GM21717 (cell line): ENCODE measurements around the gene MAP2K5.
A peak's percentile ranks its signal among the peaks of the same experiment; 100 is the strongest.

Experiments
- ATAC-seq: cut with Tn5 transposase; IDR thresholded peaks from one replicate; pipeline ENCODE4 v1.9.1; 2021; ENCODE audit warnings: mild to moderate bottlenecking, moderate library complexity; ENCODE audit not compliant: unreplicated experiment

Gene MAP2K5

DNA sequence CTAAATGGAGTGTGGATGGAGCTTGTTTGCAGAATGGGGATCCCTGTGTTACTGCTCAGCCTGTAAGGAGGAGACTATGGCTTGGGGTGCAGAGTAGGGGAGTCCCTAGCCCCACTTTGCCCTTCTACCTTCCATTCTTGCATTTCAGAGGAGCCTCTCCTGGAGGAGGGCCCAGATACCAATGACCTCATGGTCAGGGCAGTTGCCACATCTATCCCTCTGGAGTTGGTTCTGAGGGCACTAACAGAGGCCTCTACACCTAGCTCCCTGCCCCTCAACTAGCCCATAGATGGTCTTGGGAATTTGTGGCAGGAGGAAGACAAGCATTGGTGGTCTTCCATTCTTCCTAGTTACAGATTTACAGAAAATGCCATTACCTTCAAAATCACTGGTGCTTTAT is 288.9 kb downstream of the MAP2K5 start:
- no peak for ATAC-seq

DNA sequence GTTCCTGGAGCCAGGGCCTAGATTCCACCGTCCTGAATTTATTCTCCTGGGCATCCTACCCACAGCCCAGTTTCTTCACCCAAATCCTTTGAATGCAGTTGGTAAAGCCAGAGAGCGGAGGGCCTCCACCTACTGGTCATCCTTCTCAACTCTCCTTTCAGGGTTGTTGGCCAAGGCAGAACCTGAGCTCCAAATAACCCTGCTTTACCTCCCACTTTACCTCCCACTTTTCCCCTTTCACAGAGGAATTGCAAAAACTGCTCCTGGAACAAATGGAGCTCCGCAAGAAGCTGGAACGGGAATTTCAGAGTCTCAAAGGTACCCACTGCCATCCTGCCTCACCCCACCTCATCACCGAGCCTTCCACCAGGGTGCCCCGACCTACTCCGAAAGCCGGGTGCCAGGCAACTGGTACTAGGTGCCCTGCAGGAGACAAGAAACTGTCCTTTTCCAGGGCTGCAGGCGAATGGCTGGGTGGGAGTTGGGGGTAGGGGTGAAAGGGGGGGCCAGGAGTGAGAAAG is 289.6 kb downstream of the MAP2K5 start:
- no peak for ATAC-seq

DNA sequence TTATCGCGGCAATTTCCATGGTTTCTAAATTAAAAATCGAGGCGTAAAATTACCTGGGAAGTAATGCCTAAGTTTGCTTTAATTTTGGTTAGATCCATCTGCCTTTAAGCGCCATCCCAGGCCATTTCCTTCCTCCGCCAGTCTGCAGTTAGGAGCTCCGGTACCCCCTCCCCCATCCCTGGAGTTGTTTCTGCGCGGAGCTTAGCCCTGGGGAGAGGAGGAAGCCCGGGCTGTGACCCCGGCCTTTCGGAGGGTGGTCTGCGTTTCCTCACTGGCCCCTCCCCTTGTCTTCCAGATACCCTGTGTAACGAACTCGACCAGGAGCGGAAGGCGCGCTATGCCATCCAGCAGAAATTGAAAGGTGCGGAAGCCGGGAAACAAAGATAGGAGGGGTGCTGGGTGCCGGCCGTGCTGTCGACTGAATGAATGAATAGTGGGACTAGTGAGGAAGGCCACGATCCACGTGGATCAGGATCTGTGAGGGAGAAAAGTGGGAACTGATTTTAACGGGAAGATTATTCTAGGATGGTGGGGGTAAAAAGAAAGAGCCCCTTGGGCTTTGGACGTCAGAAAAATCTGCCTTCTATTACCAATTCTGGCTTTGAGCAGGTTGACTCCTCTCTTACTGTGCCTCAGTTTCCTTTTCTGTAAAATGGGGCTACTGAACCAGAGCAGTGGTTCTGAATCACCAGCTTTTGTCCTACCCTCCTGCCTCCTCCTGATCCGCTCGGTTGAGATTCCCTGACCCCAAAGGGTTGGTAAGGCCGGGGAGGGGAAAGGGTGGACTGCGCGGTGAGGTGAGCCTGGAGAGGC is 290.6 kb downstream of the MAP2K5 start:
- no peak for ATAC-seq

DNA sequence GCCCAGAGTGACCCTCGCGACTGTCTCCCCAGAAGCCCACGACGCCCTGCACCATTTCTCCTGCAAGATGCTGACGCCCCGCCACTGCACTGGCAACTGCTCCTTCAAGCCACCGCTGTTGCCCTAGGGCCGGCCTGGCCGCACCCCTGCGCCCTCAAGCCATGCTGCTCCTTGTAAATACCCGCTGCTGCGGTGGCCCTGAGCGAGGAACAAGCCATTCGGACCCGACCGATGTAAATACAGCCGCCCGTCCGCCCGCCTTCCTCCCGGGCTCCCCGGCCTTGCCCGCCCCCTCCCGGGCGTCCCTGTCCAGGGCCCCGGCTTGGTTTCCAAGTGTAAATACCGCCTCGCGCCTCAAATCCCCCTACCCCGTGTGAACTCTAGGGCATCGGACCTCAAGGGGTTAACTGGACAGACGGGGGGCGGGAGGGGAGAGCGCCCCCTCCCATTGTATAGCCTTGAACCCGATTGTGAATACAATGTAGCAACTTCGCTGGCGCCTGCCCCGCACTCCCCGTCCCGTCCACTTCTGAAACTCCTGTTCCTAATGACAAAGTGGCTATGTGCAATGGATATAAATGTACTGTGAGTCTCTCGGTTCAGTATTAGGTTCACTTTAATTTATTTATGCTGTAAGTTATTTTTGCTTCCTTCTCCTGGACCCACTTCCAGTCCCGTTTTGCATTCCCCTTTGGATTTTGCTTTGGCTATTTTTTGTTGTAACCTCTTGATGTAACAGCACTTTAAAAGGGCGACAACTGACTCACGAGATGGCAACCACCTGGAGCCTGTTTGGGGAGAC is 291.4 kb downstream of the MAP2K5 start:
- no peak for ATAC-seq

DNA sequence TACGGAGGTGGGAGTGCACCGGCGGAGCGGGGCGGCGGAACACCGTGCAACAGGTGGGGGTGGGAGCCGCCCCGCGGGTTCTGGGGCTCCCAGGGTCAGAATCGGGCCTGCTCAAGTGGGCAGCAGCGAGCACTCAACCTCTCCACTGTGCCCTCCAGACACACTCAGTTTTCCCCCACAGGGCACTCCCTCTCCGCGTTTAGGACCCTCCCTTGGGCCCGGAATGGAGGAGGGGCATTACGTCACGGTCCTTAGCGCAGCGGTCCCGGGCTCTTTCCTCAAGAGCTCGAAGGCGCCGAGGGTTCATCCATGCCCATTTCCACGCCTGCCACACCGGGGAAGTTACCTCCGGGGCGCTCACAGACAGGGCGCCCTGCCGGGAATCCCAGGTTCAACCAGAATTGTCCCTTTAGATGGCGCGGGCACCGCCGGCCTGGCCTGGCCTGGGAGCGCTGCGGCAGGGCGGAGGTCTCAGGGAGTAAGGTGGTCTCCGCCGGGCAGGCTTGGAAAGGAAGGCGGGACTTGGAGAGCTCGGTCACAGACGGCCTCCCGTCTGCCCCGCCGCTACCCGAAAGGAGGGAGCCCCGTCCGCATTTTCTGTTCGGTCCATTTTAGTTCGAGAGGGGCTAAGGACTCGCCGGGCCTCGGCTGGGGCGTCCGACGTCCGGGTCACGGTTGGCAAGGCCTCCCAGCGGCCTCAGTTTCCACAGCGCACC is 292.2 kb downstream of the MAP2K5 start:
- ATAC-seq: no peak

DNA sequence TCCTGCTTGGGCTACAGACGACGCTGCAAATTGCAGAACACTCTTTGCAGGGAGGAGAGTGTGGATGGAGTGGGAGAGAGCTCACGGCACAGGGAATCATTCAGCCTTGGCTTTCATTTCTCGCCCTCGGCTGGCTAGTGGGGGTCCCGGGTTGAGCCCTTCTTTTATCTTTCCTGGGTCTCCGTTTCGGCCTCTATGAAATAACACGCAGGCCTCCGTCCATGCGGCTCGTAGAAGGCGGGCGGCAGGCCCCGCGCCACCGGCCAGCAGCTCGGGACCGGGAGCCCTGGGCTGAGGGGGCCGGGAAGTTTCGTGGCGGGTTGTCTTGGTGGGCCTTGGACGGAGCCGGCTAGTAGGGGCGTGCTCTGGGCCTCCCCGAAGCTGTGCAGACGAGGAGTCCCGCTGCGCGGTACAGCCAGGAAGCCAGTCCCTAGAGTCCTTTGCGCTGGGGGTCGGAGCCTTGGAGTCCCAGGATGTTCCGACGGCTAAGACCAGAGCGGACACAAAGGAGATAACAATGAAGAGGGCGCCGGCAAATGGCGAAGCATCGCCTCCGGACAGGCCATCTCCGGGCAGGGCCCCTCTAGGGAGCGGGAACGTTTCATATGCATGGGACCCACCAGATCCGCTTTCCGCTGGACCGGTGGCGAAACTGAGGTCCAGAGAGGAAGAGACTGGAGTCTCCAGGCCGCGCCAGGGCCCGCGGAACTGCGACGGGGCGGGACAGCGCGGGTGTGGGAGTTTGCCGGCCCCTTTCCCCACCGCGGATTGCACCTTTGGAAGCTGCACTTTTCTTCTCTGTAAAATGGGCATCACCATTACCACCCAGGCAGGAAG is 293.0 kb downstream of the MAP2K5 start:
- ATAC-seq: no peak

DNA sequence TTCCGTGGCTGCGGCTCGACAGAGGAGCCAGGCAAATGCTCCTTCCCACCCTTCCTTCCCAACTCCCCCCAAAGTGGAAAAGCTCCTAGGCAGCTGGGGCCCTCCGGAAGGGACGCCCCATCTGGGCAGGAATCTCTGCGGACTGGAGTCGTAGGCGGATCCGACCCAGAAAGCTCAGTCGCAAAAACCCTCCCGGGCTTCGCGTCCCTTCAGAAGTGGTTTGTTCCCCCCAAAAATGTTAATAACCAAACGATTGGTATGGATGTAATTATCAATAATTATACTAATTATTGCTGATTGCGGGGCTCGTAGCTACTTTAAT is 293.6 kb downstream of the MAP2K5 start:
- ATAC-seq: no peak

DNA sequence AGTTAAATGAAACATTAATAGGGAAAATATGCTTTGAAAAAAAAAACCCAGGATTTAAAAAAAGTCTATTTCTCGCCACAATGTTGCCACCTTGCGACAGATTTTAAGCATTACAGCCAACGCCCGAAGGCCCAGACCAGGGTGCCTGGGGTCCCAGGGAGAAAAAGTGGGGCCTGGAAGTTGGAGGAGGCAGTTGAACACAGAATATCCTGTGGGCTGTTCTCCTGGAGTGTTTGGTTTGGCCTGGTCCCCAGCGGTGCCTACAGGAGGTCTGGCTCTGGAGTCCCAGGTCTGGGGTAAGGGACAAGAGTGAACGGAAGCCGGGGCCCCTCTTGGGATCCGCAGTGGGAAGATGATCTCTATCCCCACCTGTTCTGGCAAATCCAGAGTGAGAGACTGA is 294.0 kb downstream of the MAP2K5 start:
- ATAC-seq: no peak

DNA sequence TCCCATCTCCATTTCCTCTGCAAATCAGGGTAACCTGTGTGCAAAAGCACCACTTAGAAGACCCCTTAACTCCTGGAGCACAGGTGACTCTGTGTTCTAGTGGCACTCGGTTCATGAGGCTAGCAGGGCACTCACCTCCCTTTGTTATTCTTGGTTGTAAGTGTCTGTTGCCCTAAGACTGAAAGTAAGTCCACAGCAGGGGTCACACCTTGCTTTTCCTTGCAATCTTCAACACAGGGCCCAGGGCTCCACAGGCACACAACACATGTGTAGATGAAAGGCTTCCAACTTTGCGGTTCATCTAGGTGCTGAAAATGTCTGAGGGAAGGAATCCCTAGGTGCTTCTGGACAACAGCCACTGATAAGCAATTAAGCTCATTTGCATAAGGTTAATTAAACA is 294.5 kb downstream of the MAP2K5 start:
- no peak for ATAC-seq

DNA sequence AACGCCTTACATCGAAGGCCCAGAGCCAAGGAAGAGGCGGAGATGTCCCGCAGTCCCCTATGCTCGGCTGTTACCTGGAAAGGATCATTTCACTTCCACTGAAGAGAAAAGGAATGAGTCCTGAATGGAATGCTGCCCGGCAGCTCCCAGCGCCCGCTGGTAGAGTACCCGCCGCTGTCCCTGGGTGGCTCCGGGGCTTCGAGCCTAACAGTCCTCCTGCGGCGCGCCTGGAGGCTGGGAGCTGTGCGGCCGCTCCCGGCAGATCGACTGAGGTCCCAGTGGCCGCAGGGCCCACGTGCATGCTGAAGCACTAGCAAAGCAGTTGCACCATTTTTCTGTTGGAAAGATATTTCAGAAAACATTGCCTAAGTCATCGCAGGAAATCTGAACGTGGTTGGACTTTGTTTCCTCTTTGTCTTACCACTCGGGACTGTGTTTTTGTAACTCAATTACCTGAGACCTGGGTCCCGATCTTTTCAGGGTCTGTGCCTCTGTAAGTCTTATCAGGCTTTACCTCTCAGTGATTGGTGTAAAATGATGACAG is 296.4 kb downstream of the MAP2K5 start:
- no peak for ATAC-seq

DNA sequence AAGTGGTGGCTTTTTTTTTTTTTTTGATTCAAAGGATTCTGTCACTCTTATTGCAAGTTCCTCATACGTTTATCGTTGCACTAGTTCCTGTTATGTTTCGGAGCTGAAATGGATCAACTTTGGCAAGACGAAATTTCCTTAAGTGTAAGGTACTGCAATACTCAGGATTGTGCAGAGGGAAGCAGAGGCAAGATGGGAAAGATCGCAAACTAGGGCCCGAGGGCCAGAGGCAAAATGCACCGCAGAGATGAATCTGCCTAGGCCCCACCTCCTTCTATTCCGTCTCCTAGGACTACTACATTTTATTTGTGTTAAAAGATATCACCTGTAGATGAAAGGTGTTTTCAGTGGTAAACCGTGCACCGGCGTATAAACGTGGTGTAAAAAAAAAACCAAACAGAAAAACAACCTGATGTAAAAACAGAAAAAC is 297.0 kb downstream of the MAP2K5 start:
- peak; percentile 21 for ATAC-seq

DNA sequence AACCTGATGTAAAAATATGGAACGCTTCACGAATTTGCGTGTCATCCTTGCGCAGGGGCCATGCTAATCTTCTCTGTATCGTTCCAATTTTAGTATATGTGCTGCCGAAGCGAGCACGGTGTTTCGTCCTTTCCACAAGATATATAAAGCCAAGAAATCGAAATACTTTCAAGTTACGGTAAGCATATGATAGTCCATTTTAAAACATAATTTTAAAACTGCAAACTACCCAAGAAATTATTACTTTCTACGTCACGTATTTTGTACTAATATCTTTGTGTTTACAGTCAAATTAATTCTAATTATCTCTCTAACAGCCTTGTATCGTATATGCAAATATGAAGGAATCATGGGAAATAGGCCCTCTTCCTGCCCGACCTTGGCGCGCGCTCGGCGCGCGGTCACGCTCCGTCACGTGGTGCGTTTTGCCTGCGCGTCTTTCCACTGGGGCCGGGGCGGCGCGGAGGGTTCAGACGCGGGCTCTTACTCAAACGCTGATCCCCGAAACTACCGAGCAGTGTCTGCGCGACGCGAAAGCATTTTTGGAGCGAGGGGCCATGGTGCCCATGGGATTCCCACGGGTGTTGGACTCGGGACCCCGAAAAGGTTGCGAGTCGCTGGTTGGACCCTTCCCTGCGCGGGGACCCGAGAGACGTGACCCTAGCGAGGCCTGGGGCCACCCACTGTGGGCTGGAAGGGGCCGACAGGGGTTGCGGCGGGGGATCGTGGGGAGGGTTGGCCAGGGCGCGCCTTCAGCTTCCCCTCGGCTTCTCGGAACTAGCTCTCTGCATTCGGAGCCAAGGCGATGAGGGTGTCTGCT is 297.6 kb downstream of the MAP2K5 start, which contains the start of gene RNU6-1:
TSS of gene RNU6-1 (minus strand) at position 117 of the 820 bp plus-strand sequence.
- ATAC-seq: peak; percentile 68

DNA sequence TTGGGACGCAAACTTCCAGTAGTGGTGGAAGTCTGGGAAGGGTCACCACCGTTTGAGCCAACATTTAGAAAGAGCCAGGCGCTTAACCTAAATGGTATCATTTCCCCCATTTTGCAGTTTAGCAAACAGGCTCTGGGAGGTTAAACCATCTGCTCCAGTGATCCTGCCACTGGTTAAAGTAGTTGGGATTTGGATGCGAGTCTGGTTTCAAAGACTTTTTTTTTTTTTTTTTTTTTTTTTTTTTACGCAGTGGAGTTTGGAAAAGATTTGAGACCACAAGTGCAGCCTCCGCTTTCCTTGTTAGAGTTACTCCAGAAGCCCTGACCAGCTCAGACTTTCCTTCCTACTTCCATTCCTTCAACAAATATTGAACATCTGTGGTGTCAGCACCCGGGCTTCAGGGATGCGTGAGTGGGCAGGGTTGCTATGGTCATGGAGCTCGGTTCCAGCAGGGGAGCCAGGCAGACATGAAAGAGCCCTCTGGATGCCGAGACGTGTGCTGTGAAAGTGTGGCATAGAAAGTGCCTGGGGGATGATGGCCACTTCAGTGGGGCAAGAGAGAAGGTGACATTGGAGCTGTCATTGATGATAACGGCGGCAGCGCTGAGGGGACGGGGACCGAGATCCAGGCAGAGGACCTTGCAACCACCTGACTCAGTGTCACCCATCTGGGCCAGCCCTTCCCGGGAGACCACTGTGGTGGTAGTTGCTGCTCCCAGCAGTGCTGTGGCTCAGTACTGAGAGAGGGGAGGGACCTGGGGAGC is 298.4 kb downstream of the MAP2K5 start:
- ATAC-seq: no peak

DNA sequence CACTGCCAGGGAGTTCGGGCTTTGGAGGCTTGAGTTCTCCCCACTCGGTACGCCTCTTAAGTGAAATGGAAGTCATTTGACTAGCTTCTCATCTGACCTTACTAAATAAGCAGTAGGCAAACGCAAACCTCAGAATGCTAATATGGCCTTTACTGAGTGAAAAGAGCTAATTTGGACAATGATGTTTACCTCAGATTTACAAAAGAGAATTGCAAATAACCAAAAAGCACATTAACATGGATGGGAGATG is 298.9 kb downstream of the MAP2K5 start:
- ATAC-seq: no peak

DNA sequence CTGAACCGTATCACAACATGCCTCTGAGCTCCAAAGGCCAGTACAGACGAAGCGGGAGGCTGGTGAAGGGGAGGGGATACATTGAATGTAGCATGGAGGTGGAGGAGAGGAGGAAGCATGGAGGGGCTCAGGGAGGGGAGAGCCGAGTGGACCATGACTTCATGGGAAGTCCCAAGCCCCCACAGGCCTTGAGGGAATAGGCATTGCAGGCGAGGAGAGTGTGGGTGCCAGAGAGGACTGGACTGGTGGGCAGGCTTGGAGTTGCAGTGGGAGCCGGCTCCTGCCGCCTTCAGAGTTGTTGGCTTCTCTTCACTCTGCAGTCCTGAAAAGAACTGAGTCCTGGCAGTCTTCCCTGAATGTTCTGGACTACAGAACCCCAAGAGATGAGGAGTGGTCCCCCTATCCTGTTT is 300.6 kb downstream of the MAP2K5 start:
- no peak for ATAC-seq

DNA sequence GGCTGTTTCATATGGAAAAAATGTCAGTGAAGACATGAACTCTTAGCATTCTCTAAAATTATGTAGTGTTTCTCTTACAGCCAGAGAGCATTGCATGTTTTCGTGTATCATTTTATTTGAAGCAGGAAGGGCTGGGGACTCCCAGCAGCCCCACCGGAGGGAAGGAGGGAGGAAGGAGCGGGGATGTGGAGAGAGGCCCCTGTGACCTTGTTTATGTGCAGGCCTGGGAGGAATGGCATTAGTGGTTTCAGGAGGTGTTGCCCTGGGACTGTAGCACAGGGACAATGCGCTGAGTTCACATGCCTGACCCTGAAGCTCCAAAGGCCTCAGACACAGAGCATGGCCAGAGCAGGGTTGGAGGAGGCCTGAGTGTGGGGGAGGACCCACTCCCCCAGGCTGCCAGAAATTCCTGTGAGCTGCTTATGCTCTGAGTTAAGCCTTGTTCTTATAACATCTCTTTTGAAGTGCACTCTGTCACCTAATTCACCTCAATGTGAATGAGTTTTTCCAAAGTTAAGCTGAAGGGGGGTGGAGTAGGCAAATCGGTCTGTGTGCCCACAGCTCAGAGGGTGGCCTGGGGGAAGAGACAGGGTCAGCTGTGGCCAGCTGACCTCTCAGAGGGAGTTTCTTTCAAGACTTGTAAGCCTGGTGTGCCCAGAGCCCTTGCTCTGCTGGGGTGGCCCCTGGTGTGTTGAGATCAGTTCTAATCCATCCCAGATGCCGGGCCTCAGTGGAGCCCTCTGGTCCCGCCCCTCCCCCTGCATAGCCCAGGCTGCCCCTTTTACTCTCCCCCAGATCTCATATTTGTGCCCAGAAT is 301.3 kb downstream of the MAP2K5 start:
- ATAC-seq: no peak

DNA sequence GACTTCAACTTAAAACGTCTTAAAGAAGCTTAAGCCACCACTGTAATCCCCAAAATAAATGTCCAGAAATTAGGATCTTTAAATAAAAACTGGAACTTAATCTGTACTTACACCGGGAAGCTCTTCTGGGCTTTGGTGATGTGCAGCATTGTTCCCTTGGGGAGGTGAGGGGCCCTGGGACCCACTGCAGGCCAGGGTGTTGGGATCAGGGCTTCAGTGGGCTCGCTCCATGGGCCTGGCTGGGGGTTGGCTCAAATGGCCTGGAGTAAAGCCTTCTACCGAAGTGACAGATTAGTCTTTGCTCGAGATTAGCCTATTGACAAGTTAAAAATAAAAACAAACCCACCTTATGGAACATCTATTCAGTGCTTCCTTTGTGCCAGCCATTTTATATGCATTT is 303.5 kb downstream of the MAP2K5 start:
- ATAC-seq: no peak

DNA sequence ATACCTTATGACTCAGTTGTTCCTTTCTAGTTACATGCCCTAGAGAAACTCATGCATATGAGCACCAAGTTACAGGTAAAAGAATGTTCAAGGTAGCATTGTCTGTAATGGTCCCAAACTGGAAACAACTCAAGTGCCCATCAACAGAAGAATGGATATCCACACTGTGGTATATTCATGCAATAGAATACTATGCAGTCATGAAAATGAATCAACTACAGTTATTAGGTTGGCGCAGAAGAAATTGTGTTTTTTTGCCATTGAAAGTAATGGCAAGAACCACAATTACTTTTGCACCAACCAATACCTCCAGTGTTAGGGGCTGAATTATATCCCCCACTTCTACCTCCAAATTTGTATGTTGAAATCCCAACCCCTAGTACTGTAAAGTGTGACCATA is 307.0 kb downstream of the MAP2K5 start:
- ATAC-seq: no peak
